ENCODE results near the gene LRRC75A. TPM values are rescaled to one million over a fixed set of nuclear protein-coding genes. Genes with fewer than 3 reads are reported as not detected.
A peak's percentile ranks its signal among the peaks of the same experiment; 100 is the strongest.

The LRRC75A gene
- total RNA-seq, 1 donor from 2014 or later: 2.3 TPM

GRCh38 chr17:16488968-16489337, 3.0 kb downstream of the LRRC75A start:
- peaks cover 43% of the 10 kb centered on the region for H3K4me1 Mint-ChIP-seq (ENCODE audit: low read depth)
- DNase-seq (ENCODE audit: low spot score): no peak
- no peak overlapping the region for H3K27ac Mint-ChIP-seq (ENCODE audit: unreplicated experiment)
- no peaks in the 10 kb centered on the region for H3K36me3 Mint-ChIP-seq (ENCODE audit: low read depth)
- no peaks in the 10 kb centered on the region for H3K27me3 Mint-ChIP-seq (ENCODE audit: low read depth)
- no peak for TF ChIP-seq CTCF (IDR thresholded peaks at IDR 0.05)
- no peak overlapping the region for H3K4me3 Mint-ChIP-seq (ENCODE audit: unreplicated experiment)
- no peaks in the 10 kb centered on the region for H3K9me3 Mint-ChIP-seq (ENCODE audit: low read depth)

DNA sequence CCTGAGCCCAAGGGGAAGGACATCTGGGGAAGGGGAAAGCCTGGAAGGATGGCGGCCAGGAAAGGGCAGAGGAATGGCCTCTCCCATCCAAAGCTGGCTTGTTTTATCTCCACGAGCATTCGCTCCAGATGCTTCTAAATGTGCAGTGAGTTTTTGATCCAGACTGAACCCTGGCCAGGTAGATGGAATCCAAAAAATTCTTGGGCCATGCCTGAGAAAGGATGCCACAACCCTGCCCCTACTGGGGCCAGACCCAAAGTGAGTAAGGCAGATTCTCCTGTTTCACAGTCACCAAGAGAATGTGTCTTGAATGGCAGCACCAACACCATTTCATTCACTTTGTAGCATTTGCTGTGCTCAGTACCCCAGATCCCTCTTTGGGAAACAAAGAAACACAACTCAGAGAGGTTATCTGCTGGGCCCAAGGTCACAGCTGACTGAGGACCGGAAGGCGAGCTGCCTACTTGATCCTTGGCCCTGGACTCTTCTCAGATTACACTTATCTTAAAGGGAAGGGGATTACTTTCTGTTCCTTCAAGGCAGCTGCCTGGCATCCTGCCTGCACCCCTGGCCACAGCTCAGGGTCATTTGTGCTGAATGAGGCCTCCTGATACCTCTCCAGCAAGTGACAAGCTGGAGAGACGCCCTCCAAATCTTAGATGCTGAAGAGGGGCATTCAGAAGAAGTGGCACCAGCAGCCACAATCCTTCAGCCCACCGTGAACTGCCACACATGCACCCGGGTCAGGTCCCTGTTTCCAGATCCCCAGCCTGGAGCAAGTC, 3.6 kb downstream of the LRRC75A start:
- H3K4me1 Mint-ChIP-seq (ENCODE audit: low read depth): peaks cover 43% of the 10 kb centered on the region
- no peak overlapping the region for H3K4me3 Mint-ChIP-seq (ENCODE audit: unreplicated experiment)
- no peak overlapping the region for H3K27ac Mint-ChIP-seq (ENCODE audit: unreplicated experiment)
- no peaks in the 10 kb centered on the region for H3K27me3 Mint-ChIP-seq (ENCODE audit: low read depth)
- H3K36me3 Mint-ChIP-seq (ENCODE audit: low read depth): no peaks in the 10 kb centered on the region
- no peak for DNase-seq (ENCODE audit: low spot score)
- H3K9me3 Mint-ChIP-seq (ENCODE audit: low read depth): no peaks in the 10 kb centered on the region
- no peak for TF ChIP-seq CTCF (IDR thresholded peaks at IDR 0.05)

GRCh38 chr17:16486373-16487250, 5.4 kb downstream of the LRRC75A start:
- H3K36me3 Mint-ChIP-seq (ENCODE audit: low read depth): no peaks in the 10 kb centered on the region
- H3K4me3 Mint-ChIP-seq (ENCODE audit: unreplicated experiment): peak overlapping the region; percentile 51
- peak; percentile 4 for TF ChIP-seq CTCF (IDR thresholded peaks at IDR 0.05)
- peaks cover 43% of the 10 kb centered on the region for H3K4me1 Mint-ChIP-seq (ENCODE audit: low read depth)
- H3K9me3 Mint-ChIP-seq (ENCODE audit: low read depth): no peaks in the 10 kb centered on the region
- H3K27ac Mint-ChIP-seq (ENCODE audit: unreplicated experiment): peak overlapping the region; percentile 98
- DNase-seq (ENCODE audit: low spot score): peak; percentile 99
- no peaks in the 10 kb centered on the region for H3K27me3 Mint-ChIP-seq (ENCODE audit: low read depth)

DNA sequence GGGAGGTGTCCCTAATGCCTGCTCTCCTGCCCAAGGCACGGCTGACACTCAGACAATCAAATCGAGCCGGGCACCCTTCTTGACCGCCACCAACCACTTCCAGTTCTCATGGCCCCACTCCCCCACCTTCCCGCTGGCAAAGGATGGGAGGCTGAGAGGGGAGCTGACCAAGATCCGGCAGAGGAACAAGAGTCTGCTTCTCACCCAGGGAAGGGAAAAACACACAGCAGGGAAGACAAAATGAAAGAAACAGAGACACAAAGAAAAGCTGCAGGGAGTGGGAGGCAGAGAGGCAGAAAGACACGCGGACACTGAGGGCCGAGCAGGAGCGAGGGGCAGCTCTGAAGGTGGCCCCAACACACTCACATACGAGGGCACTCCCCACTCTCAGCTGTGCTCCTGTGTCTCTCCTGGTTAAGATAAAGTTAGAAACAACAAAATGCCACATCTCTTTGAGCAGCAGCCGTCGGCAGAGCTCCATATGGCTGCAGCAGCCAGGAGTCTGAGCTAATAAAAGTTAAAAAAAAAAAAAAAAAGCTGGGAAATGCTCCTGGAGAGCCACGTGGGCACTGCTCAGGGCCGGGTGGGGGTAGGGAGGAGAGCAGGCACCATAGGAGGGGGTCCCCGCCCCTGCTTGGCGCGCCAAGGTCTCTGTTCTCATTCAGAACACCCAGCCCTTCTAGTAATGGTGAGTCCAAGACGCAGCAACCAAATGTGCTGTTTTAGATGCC, 7.4 kb downstream of the LRRC75A start:
- Mint-ChIP-seq H3K27ac (ENCODE audit: unreplicated experiment) (peak overlapping the region; percentile 75), H3K27me3 (ENCODE audit: low read depth) (no peaks in the 10 kb centered on the region), H3K4me3 (ENCODE audit: unreplicated experiment) (no peak overlapping the region), H3K4me1 (ENCODE audit: low read depth) (peaks cover 32% of the 10 kb centered on the region), H3K9me3 (ENCODE audit: low read depth) (no peaks in the 10 kb centered on the region), H3K36me3 (ENCODE audit: low read depth) (no peaks in the 10 kb centered on the region)
- no peak for DNase-seq (ENCODE audit: low spot score)
- no peak for TF ChIP-seq CTCF (IDR thresholded peaks at IDR 0.05)

All from chondrocyte (in vitro differentiated cells).